ENCODE data around the gene CROT. TPM values are rescaled to one million over a fixed set of nuclear protein-coding genes. Genes with fewer than 3 reads are reported as not detected.

The CROT gene
- total RNA-seq, result 28.7 and 37.6 TPM in 2 replicates

GRCh38 chr7:87345166-87345927 lies at the start of gene CROT:
CROT (plus strand) TSS chr7:87345664; CDS start chr7:87349069, 3,405 bp downstream.

Small RNA genes within 50 kb of the gene (small RNA-seq; reads per million reads assigned to genes)
- gene RF02195 (not detected), gene RF02196 (not detected)

Other genes starting within 250 kb of the CROT start
- gene DMTF1, start 193.2 kb upstream of the CROT start, total RNA-seq, result 79.6 and 94.9 TPM in 2 replicates
- 35.5 and 40.6 TPM in 2 replicates for gene TMEM243, start 125.9 kb upstream of the CROT start, total RNA-seq
- gene ABCB4, start 130.0 kb downstream of the CROT start, total RNA-seq, result 0.65 and 3.5 TPM in 2 replicates

Measured in articular chondrocyte of knee joint (primary cell).